ENCODE data around the gene CELA2B. TPM values are rescaled to one million over a fixed set of nuclear protein-coding genes. Genes with fewer than 3 reads are reported as not detected.
"Not testable (repeated sequence)": the region's sequence is repeated elsewhere in the genome, so short reads cannot be mapped to it uniquely, and the experiment has no call there.

CELA2B gene
- total and polyA plus RNA-seq, 9 of the 15 experiments (the other 6 are each of a cell fraction or from before 2014, with no cell fraction given) = 0.25 to 2.1 (median 0.38) TPM; not detected in 5

- H3K27me3 ChIP-seq (ENCODE audit: control insufficient read depth in 2 of 2, insufficient read depth in 2 of 2, low read length in 2 of 2); H3K9me3 ChIP-seq (replicated peaks; ENCODE audit: control insufficient read depth, insufficient read depth, low read depth, low read length); H3K4me1 ChIP-seq (replicated peaks in 1 of 2; ENCODE audit: control insufficient read depth in 2 of 2, insufficient read depth in 2 of 2, low read length in 2 of 2); intact Hi-C loops (cut with micrococcal nuclease); H3K36me3 ChIP-seq (ENCODE audit: control insufficient read depth, insufficient read depth, low read length); BruUV-seq (replicated peaks); H3K79me2 ChIP-seq (ENCODE audit: control insufficient read depth, insufficient read depth, low read length); H3K4me2 ChIP-seq (ENCODE audit: insufficient read depth, low read length); in situ Hi-C loops (cut with MboI); H2AFZ ChIP-seq (ENCODE audit: low read depth, low read length); DNase-seq (ENCODE audit: extremely low read depth in 1 of 4, low spot score in 3 of 4); H4K20me1 ChIP-seq (replicated peaks; ENCODE audit: control insufficient read depth, insufficient read depth, low read length); H3K9me1 ChIP-seq (ENCODE audit: control insufficient read depth, insufficient read depth, low read length); FAIRE-seq; H3K4me3 ChIP-seq; POLR2A ChIA-PET; H3K9ac ChIP-seq (ENCODE audit: insufficient read depth in 1 of 2, low read depth in 2 of 2, low read length in 2 of 2); H3K27ac ChIP-seq (ENCODE audit: extremely low read depth, low read depth, low read length); CTCF ChIA-PET (ENCODE audit: low intra/inter-chr PET ratio): not testable (repeated sequence)
- 0 out of 2 replicates have a peak, but pooled peaks have one; percentile 25 for TF ChIP-seq HMBOX1 (IDR thresholded peaks at IDR 0.05)
- 0 out of 3 replicates have a peak, but pooled peaks have one; percentile 22 for ATAC-seq
- WGBS (ENCODE audit: insufficient coverage, low coverage, missing lambda C conversion rate) = 17% methylated on average over 6 of the region's 6 CpGs
These were observed 4.2 kb upstream of the CELA2B start for GRCh38 chr1:15471723-15472122.

GRCh38 chr1:15472587-15472986 lies 3.3 kb upstream of the CELA2B start:
- Histone ChIP-seq H3K9me3 (replicated peaks; ENCODE audit: control insufficient read depth, insufficient read depth, low read depth, low read length) (no peaks in the 10 kb centered on the region), H2AFZ (ENCODE audit: low read depth, low read length) (peak overlapping the region; percentile 57), H4K20me1 (replicated peaks; ENCODE audit: control insufficient read depth, insufficient read depth, low read length) (no peaks in the 10 kb centered on the region), H3K9ac (ENCODE audit: insufficient read depth in 1 of 2, low read depth in 2 of 2, low read length in 2 of 2) (peak overlapping the region in 1 of 2 experiments; percentile 38; a peak in 2 of 4 replicates), H3K4me1 (replicated peaks in 1 of 2; ENCODE audit: control insufficient read depth in 2 of 2, insufficient read depth in 2 of 2, low read length in 2 of 2) (peaks cover 5 to 6% of the 10 kb centered on the region in 2 experiments; a peak in 3 of 5 replicates), H3K36me3 (ENCODE audit: control insufficient read depth, insufficient read depth, low read length) (no peaks in the 10 kb centered on the region), H3K4me3 (no peak overlapping the region), H3K27ac (ENCODE audit: extremely low read depth, low read depth, low read length) (no peak overlapping the region), H3K4me2 (ENCODE audit: insufficient read depth, low read length) (no peak overlapping the region), H3K9me1 (ENCODE audit: control insufficient read depth, insufficient read depth, low read length) (no peaks in the 10 kb centered on the region), H3K27me3 (ENCODE audit: control insufficient read depth in 2 of 2, insufficient read depth in 2 of 2, low read length in 2 of 2) (no peaks in the 10 kb centered on the region), H3K79me2 (ENCODE audit: control insufficient read depth, insufficient read depth, low read length) (no peaks in the 10 kb centered on the region)
- ChIA-PET POLR2A (no interaction called here), CTCF (ENCODE audit: low intra/inter-chr PET ratio) (no interaction called here)
- DNase-seq (ENCODE audit: extremely low read depth in 1 of 4, low spot score in 3 of 4) (peak; percentile 27 to 67 (median 56)), FAIRE-seq (no peak), ATAC-seq (peak; percentile 72)
- in situ Hi-C loops (cut with MboI) (no loop called here), intact Hi-C loops (cut with micrococcal nuclease) (no loop called here)
- 34% methylated on average over 10 of the region's 11 CpGs for WGBS (ENCODE audit: insufficient coverage, low coverage, missing lambda C conversion rate)
- BruUV-seq (replicated peaks) = no TSS peak
- TF ChIP-seq RAD51 (IDR thresholded peaks at IDR 0.05; ENCODE audit: borderline replicate concordance, low read depth) = peak; percentile 85
- TF ChIP-seq REST (IDR thresholded peaks at IDR 0.05; ENCODE audit: borderline replicate concordance) = 0 out of 2 replicates have a peak, but pooled peaks have one; percentile 6
- no peak for TF ChIP-seq REST (CRISPR knock-in tag; IDR thresholded peaks at IDR 0.05; ENCODE audit: low read depth)
- peak; percentile 81 for TF ChIP-seq L3MBTL2 (IDR thresholded peaks at IDR 0.05)
- TF ChIP-seq USF2 (CRISPR knock-in tag; IDR thresholded peaks at IDR 0.05) = peak; percentile 95
